Esophagus squamous epithelium (tissue), 4 donors: ENCODE results near the gene NECTIN1.

ENCODE experiments used
- POLR2A ChIP-seq, 4 donors: fragments of 450-650 bp; IDR thresholded peaks; one replicate each; pipeline ENCODE4 v1.6.1; 2017; ENCODE audit warnings: antibody characterized with exemption in 4 of 4, mild to moderate bottlenecking in 4 of 4, moderate library complexity in 3 of 4
- TF ChIP-seq, protein P1 (sequence below), 6 experiments: fragments of 450-650 bp in 4 of 6; fragments of 200-600 bp in 2 of 6; sonication (generic) in 2 of 6; IDR thresholded peaks; one replicate each; pipeline ENCODE4 v1.5.1; 2016 to 2019; ENCODE audit warnings: antibody characterized with exemption in 6 of 6, mild to moderate bottlenecking in 4 of 6, moderate library complexity in 4 of 6

DNA sequence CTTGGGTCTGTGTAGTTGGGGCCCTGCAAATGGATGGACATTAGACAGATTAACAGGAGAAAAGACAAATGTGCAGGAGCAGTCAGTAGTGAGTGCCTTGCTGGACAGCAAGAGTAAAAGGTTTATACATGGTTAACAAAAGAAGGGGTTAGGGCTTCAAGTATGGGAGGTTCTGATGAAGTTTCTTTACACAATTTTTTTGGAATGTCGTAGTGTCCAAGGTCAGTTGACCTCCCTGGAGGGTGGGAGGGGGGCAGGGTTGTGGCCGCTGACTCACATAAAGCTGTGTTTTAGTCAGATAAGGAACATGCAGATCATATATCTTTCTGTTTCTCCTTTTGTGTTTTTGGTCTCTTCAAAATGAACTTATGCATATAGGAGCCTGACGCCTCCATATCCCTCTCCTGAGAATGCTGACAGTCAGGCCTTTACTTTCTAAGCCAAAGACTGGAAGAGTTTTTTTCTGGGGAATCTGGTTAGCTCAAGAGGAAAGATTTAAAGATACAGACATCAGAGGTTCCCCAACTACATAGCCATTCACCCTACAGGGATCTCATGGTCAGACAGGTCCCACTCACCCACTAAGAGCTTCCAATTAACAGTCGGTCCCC, 134.3 kb downstream of the NECTIN1 start:
- TF ChIP-seq, protein P1, sequence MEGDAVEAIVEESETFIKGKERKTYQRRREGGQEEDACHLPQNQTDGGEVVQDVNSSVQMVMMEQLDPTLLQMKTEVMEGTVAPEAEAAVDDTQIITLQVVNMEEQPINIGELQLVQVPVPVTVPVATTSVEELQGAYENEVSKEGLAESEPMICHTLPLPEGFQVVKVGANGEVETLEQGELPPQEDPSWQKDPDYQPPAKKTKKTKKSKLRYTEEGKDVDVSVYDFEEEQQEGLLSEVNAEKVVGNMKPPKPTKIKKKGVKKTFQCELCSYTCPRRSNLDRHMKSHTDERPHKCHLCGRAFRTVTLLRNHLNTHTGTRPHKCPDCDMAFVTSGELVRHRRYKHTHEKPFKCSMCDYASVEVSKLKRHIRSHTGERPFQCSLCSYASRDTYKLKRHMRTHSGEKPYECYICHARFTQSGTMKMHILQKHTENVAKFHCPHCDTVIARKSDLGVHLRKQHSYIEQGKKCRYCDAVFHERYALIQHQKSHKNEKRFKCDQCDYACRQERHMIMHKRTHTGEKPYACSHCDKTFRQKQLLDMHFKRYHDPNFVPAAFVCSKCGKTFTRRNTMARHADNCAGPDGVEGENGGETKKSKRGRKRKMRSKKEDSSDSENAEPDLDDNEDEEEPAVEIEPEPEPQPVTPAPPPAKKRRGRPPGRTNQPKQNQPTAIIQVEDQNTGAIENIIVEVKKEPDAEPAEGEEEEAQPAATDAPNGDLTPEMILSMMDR (IDR thresholded peaks at IDR 0.05), result no peak
- TF ChIP-seq POLR2A (IDR thresholded peaks at IDR 0.05), result no peak
